Measurements from ENCODE around the gene PPP2R5D.

DNA sequence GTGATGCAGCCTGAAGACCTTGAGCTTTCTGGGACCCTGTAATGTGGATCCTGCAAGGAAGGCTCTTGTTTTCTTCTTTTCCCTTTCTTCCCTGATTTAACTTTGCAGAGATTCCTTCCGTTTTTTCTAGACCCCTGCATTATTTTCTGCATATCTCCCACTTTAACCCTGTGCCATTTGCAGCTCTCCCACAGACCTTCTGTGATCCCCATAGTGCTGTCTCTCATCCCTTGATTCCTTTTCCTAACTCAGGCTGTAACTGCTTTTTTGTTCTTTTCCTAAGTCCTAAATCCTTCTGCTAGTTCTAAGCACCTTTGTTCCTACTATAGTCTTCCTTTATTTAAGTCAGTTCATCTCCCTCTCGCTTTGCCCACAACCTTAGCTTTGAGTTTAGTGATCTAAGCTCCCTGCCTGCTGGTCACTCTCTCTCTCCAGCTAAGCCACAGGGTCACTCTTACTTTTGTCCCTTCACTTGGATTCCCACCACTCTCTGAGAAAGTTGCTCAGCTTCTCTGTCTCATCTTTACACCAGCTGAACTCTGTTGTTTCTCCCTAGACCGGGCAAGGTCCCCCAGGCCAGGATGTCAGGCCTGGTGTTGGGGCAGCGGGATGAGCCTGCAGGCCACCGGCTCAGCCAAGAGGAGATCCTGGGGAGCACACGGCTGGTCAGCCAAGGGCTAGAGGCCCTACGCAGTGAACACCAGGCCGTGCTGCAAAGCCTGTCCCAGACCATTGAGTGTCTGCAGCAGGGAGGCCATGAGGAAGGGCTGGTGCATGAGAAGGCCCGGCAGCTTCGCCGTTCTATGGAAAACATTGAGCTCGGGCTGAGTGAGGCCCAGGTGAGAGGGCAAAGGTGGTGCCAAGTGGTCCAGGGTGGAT lies 76.6 kb downstream of the PPP2R5D start:
- no peak for TF ChIP-seq POLR2A (IDR thresholded peaks at IDR 0.05; ENCODE audit: low read length)
- TF ChIP-seq, protein P1, sequence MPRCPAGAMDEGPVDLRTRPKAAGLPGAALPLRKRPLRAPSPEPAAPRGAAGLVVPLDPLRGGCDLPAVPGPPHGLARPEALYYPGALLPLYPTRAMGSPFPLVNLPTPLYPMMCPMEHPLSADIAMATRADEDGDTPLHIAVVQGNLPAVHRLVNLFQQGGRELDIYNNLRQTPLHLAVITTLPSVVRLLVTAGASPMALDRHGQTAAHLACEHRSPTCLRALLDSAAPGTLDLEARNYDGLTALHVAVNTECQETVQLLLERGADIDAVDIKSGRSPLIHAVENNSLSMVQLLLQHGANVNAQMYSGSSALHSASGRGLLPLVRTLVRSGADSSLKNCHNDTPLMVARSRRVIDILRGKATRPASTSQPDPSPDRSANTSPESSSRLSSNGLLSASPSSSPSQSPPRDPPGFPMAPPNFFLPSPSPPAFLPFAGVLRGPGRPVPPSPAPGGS (IDR thresholded peaks at IDR 0.05), result no peak
- TF ChIP-seq, protein P2, sequence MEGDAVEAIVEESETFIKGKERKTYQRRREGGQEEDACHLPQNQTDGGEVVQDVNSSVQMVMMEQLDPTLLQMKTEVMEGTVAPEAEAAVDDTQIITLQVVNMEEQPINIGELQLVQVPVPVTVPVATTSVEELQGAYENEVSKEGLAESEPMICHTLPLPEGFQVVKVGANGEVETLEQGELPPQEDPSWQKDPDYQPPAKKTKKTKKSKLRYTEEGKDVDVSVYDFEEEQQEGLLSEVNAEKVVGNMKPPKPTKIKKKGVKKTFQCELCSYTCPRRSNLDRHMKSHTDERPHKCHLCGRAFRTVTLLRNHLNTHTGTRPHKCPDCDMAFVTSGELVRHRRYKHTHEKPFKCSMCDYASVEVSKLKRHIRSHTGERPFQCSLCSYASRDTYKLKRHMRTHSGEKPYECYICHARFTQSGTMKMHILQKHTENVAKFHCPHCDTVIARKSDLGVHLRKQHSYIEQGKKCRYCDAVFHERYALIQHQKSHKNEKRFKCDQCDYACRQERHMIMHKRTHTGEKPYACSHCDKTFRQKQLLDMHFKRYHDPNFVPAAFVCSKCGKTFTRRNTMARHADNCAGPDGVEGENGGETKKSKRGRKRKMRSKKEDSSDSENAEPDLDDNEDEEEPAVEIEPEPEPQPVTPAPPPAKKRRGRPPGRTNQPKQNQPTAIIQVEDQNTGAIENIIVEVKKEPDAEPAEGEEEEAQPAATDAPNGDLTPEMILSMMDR (IDR thresholded peaks at IDR 0.05), result no peak
- TF ChIP-seq CEBPB (IDR thresholded peaks at IDR 0.05), result no peak
- no peak for TF ChIP-seq MAZ (IDR thresholded peaks at IDR 0.05; ENCODE audit: borderline replicate concordance, low read depth, low read length)
- no peak for TF ChIP-seq EP300 (IDR thresholded peaks at IDR 0.05)
- TF ChIP-seq, protein P3, sequence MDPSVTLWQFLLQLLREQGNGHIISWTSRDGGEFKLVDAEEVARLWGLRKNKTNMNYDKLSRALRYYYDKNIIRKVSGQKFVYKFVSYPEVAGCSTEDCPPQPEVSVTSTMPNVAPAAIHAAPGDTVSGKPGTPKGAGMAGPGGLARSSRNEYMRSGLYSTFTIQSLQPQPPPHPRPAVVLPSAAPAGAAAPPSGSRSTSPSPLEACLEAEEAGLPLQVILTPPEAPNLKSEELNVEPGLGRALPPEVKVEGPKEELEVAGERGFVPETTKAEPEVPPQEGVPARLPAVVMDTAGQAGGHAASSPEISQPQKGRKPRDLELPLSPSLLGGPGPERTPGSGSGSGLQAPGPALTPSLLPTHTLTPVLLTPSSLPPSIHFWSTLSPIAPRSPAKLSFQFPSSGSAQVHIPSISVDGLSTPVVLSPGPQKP (IDR thresholded peaks at IDR 0.05; ENCODE audit: low read depth, low read length), result no peak
- TF ChIP-seq RFX5 (IDR thresholded peaks at IDR 0.05), result no peak
